GM12892 (cell line): ENCODE data around the gene P2RX3.

Experiments used
- POLR2A ChIP-seq: IDR thresholded peaks from 2 replicates; pipeline ENCODE4 v1.6.1; 2011; ENCODE audit warnings: low read depth, low read length, control low read depth
- POLR2AphosphoS5 ChIP-seq: IDR thresholded peaks from 2 replicates; pipeline ENCODE4 v1.6.1; 2011; ENCODE audit warnings: low read depth, low read length, control low read depth
- TAF1 ChIP-seq: IDR thresholded peaks from 2 replicates; pipeline ENCODE4 v1.6.1; 2011; ENCODE audit warnings: low read depth, mild to moderate bottlenecking, control low read depth, low read length, borderline replicate concordance

GRCh38 chr11:57421066-57421465 is 82.9 kb downstream of the P2RX3 start:
- TF ChIP-seq POLR2AphosphoS5: no peak; the same call in 1 of the 2 replicates
- TF ChIP-seq POLR2A: no peak
- TF ChIP-seq TAF1: no peak
